NCI-H146 (cell line): ENCODE measurements around the gene FBXL17.

Experiments
- DNase-seq: peaks from one replicate; lab custom pipeline; 2025; lab: John Stamatoyannopoulos, UW

Gene FBXL17

GRCh38 chr5:107990881-107991810 is 390.8 kb downstream of the FBXL17 start:
- DNase-seq: no peak

- no peak for DNase-seq
Measured at GRCh38 chr5:107985144-107985543, 396.8 kb downstream of the FBXL17 start.

GRCh38 chr5:107982703-107983425 is 399.0 kb downstream of the FBXL17 start:
- peak; percentile 51 for DNase-seq

GRCh38 chr5:107980923-107981692 is 400.8 kb downstream of the FBXL17 start:
- no peak for DNase-seq

- no peak for DNase-seq
Measured at GRCh38 chr5:107979900-107980299, 402.0 kb downstream of the FBXL17 start.

GRCh38 chr5:107979291-107979690 is 402.6 kb downstream of the FBXL17 start:
- DNase-seq: peak; percentile 83

- no peak for DNase-seq
Measured at GRCh38 chr5:107977550-107978071, 404.3 kb downstream of the FBXL17 start.

GRCh38 chr5:107975568-107975967 is 406.3 kb downstream of the FBXL17 start:
- no peak for DNase-seq

- no peak for DNase-seq
Measured at GRCh38 chr5:107971846-107972245, 410.1 kb downstream of the FBXL17 start.

- DNase-seq: no peak
Measured at GRCh38 chr5:107969847-107970246, 412.1 kb downstream of the FBXL17 start.

GRCh38 chr5:107968998-107969397 is 412.9 kb downstream of the FBXL17 start:
- no peak for DNase-seq

GRCh38 chr5:107968406-107968843 is 413.5 kb downstream of the FBXL17 start:
- no peak for DNase-seq

- DNase-seq: no peak
Measured at GRCh38 chr5:107966201-107966600, 415.7 kb downstream of the FBXL17 start.

- DNase-seq: no peak
Measured at GRCh38 chr5:107964722-107965121, 417.2 kb downstream of the FBXL17 start.

- DNase-seq: no peak
Measured at GRCh38 chr5:107959573-107960279, 422.2 kb downstream of the FBXL17 start.

- peak; percentile 4 for DNase-seq
Measured at GRCh38 chr5:107958861-107959260, 423.0 kb downstream of the FBXL17 start.

GRCh38 chr5:107958432-107958831 is 423.5 kb downstream of the FBXL17 start:
- no peak for DNase-seq

GRCh38 chr5:107957051-107957450 is 424.8 kb downstream of the FBXL17 start:
- DNase-seq: peak; percentile 23

GRCh38 chr5:107955321-107955720 is 426.6 kb downstream of the FBXL17 start:
- peak; percentile 15 for DNase-seq

- no peak for DNase-seq
Measured at GRCh38 chr5:107954254-107954653, 427.6 kb downstream of the FBXL17 start.

GRCh38 chr5:107952450-107952849 is 429.4 kb downstream of the FBXL17 start:
- DNase-seq: no peak
